ENCODE data around the gene SUPT20H. TPM values are rescaled to one million over a fixed set of nuclear protein-coding genes. Genes with fewer than 3 reads are reported as not detected.

The SUPT20H gene
- total and polyA plus RNA-seq, 2 donors from 2014 or later: 20.7 to 61.6 TPM

DNA sequence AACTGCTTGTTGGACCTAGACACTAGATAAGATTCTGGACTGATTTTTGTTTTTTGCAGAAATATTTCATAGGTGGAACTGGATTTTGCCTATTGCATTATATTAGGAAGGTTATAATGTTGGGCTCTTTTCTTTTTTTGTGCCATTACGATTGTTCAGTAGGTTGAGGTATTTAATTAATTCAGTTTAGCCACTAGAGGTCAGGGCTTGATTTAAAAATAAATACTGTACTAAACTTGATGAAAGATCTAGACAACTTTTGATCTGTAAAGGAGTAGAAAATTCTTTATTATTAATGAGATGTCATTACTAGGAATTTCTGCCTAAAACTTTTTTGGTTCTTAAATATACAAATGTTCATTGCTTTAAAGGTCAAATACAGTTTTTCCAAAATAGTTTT lies 15.2 kb upstream of the SUPT20H start:
- intact Hi-C loops (cut with DNase I): no loop called here
- FAIRE-seq: peak; percentile 94
- Histone ChIP-seq H3K4me3 (ENCODE audit: low read length in 3 of 3) (no peak overlapping the region), H3K27ac (ENCODE audit: low read depth in 2 of 2, low read length in 2 of 2) (no peak overlapping the region), H3K4me1 (ENCODE audit: control insufficient read depth in 2 of 3, insufficient read depth in 2 of 3, low read depth in 1 of 3, low read length in 3 of 3) (no peaks in the 10 kb centered on the region), H3K36me3 (ENCODE audit: control insufficient read depth in 2 of 3, insufficient read depth in 3 of 3, low read length in 3 of 3) (no peaks in the 10 kb centered on the region), H3K27me3 (ENCODE audit: control insufficient read depth, insufficient read depth, low read length) (no peaks in the 10 kb centered on the region), H3K9ac (ENCODE audit: low read length in 3 of 3) (no peak overlapping the region), H3K9me3 (ENCODE audit: control insufficient read depth in 2 of 3, insufficient read depth in 1 of 3, low read length in 3 of 3) (no peaks in the 10 kb centered on the region)
- TF ChIP-seq, protein P1, sequence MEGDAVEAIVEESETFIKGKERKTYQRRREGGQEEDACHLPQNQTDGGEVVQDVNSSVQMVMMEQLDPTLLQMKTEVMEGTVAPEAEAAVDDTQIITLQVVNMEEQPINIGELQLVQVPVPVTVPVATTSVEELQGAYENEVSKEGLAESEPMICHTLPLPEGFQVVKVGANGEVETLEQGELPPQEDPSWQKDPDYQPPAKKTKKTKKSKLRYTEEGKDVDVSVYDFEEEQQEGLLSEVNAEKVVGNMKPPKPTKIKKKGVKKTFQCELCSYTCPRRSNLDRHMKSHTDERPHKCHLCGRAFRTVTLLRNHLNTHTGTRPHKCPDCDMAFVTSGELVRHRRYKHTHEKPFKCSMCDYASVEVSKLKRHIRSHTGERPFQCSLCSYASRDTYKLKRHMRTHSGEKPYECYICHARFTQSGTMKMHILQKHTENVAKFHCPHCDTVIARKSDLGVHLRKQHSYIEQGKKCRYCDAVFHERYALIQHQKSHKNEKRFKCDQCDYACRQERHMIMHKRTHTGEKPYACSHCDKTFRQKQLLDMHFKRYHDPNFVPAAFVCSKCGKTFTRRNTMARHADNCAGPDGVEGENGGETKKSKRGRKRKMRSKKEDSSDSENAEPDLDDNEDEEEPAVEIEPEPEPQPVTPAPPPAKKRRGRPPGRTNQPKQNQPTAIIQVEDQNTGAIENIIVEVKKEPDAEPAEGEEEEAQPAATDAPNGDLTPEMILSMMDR (IDR thresholded peaks at IDR 0.05; ENCODE audit: borderline replicate concordance, extremely low read depth, insufficient read depth): peak; percentile 23
- peak in 2 of 5 donors; percentile 53 to 71 for DNase-seq

DNA sequence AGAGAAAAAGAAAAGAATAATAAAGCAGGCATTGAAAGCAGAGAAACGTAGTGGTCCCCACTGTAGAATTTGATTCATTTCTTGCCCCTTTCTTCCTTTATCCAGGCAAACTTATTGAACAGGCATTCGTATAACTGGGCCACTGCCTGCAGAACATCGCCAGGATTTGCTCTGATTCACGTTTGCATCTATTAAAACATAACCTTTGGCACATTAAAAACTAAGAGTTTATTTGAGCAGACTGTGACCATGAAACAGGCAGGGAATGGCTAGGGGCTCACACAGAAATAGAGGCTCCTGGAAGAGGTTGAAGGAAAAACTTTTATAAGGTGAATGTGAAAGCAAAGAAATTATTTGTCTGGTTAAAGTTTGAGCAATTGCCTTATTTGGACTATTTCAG lies 12.5 kb upstream of the SUPT20H start:
- DNase-seq (no peak), FAIRE-seq (no peak)
- H3K27me3 ChIP-seq (ENCODE audit: control insufficient read depth, insufficient read depth, low read length): no peaks in the 10 kb centered on the region
- intact Hi-C loops (cut with DNase I): no loop called here
- H3K9me3 ChIP-seq (ENCODE audit: control insufficient read depth in 2 of 3, insufficient read depth in 1 of 3, low read length in 3 of 3): no peaks in the 10 kb centered on the region
- no peak overlapping the region for H3K4me3 ChIP-seq (ENCODE audit: low read length in 3 of 3)
- H3K9ac ChIP-seq (ENCODE audit: low read length in 3 of 3): no peak overlapping the region
- TF ChIP-seq, protein P1 (IDR thresholded peaks at IDR 0.05; ENCODE audit: borderline replicate concordance, extremely low read depth, insufficient read depth): no peak
- H3K4me1 ChIP-seq (ENCODE audit: control insufficient read depth in 2 of 3, insufficient read depth in 2 of 3, low read depth in 1 of 3, low read length in 3 of 3): no peaks in the 10 kb centered on the region
- no peak overlapping the region for H3K27ac ChIP-seq (ENCODE audit: low read depth in 2 of 2, low read length in 2 of 2)
- no peaks in the 10 kb centered on the region for H3K36me3 ChIP-seq (ENCODE audit: control insufficient read depth in 2 of 3, insufficient read depth in 3 of 3, low read length in 3 of 3)

DNA sequence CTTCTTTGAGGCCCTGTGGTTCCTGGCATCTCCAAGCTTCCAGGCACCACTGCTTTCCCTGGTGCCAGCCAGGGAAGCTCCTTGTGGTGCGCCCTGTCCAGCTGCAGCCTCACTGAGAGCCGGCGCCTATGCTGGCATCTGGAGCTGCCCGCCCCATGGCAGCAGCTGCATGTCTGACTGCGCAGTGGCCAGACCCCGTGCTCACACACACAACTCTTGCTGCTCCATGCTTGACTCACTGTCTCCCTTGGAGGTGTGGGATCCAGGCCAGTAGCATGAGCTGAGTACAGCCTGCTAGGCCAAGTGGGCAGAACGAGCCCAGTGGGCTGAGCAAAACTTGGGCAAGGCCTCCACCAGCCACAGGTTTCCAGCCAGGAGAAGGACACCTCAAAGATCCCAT lies 11.5 kb upstream of the SUPT20H start:
- FAIRE-seq: no peak
- H3K9me3 ChIP-seq (ENCODE audit: control insufficient read depth in 2 of 3, insufficient read depth in 1 of 3, low read length in 3 of 3): no peaks in the 10 kb centered on the region
- no peaks in the 10 kb centered on the region for H3K27me3 ChIP-seq (ENCODE audit: control insufficient read depth, insufficient read depth, low read length)
- TF ChIP-seq, protein P1 (IDR thresholded peaks at IDR 0.05; ENCODE audit: borderline replicate concordance, extremely low read depth, insufficient read depth): no peak
- H3K27ac ChIP-seq (ENCODE audit: low read depth in 2 of 2, low read length in 2 of 2): no peak overlapping the region
- H3K4me3 ChIP-seq (ENCODE audit: low read length in 3 of 3): no peak overlapping the region
- DNase-seq: no peak
- H3K4me1 ChIP-seq (ENCODE audit: control insufficient read depth in 2 of 3, insufficient read depth in 2 of 3, low read depth in 1 of 3, low read length in 3 of 3): no peaks in the 10 kb centered on the region
- H3K36me3 ChIP-seq (ENCODE audit: control insufficient read depth in 2 of 3, insufficient read depth in 3 of 3, low read length in 3 of 3): no peaks in the 10 kb centered on the region
- intact Hi-C loops (cut with DNase I): no loop called here
- no peak overlapping the region for H3K9ac ChIP-seq (ENCODE audit: low read length in 3 of 3)

DNA sequence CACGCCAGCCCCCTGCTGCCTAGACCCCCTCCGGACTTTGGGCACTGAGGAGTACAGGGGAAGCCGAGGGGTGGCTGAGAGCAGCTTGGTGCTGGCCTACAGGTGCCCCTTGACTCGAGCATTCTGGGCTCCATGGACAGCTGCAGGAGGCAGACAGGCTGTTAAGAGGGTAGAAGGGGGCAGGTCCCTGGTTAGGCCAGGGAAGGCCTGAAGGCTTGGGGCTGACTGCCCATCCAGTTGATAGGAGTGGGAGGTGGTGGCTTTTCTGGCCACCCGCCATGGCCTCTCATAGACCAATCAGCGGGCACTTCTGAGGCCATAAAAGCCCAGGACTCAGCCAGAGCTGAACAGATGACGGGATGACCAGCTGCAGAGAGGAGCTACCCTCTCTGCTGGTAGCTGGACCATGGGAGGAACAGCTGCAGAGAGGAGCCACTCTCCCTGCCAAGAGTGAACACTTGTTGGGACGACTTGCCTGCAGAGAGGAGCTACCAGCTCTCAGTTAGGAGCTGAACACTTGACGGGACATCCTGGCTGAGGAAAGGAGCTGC lies 10.7 kb upstream of the SUPT20H start:
- no peaks in the 10 kb centered on the region for H3K4me1 ChIP-seq (ENCODE audit: control insufficient read depth in 2 of 3, insufficient read depth in 2 of 3, low read depth in 1 of 3, low read length in 3 of 3)
- no peaks in the 10 kb centered on the region for H3K36me3 ChIP-seq (ENCODE audit: control insufficient read depth in 2 of 3, insufficient read depth in 3 of 3, low read length in 3 of 3)
- no peak overlapping the region for H3K9ac ChIP-seq (ENCODE audit: low read length in 3 of 3)
- H3K27me3 ChIP-seq (ENCODE audit: control insufficient read depth, insufficient read depth, low read length): no peaks in the 10 kb centered on the region
- DNase-seq (no peak), FAIRE-seq (no peak)
- no peak overlapping the region for H3K27ac ChIP-seq (ENCODE audit: low read depth in 2 of 2, low read length in 2 of 2)
- no peak overlapping the region for H3K4me3 ChIP-seq (ENCODE audit: low read length in 3 of 3)
- TF ChIP-seq, protein P1 (IDR thresholded peaks at IDR 0.05; ENCODE audit: borderline replicate concordance, extremely low read depth, insufficient read depth): no peak
- intact Hi-C loops (cut with DNase I): no loop called here
- H3K9me3 ChIP-seq (ENCODE audit: control insufficient read depth in 2 of 3, insufficient read depth in 1 of 3, low read length in 3 of 3): no peaks in the 10 kb centered on the region
